G401 (cell line): ENCODE data around the gene COL27A1. TPM values are rescaled to one million over a fixed set of nuclear protein-coding genes. Genes with fewer than 3 reads are reported as not detected.

Experiments
- DNase-seq: peaks from one replicate; pipeline ENCODE4 v3.0.0-alpha.2; 2015; ENCODE audit warnings: low spot score
- in situ Hi-C: cut with HindIII; loops from 2 replicates; pipeline ENCODE4 v1.10.0; 2016; ENCODE audit warnings: low sequenced_read_pairs, mixed read lengths
- total RNA-seq: library from RNA; depleted of rRNA; stranded (reverse); fragments of >200 nt; shearing (Covaris generic); gene quantifications from 2 replicates; pipeline ENCODE4 v1.2.3, GENCODE V29; 2014

COL27A1 gene
- total RNA-seq, 1 experiment from 2014 or later: 2.8 TPM

DNA sequence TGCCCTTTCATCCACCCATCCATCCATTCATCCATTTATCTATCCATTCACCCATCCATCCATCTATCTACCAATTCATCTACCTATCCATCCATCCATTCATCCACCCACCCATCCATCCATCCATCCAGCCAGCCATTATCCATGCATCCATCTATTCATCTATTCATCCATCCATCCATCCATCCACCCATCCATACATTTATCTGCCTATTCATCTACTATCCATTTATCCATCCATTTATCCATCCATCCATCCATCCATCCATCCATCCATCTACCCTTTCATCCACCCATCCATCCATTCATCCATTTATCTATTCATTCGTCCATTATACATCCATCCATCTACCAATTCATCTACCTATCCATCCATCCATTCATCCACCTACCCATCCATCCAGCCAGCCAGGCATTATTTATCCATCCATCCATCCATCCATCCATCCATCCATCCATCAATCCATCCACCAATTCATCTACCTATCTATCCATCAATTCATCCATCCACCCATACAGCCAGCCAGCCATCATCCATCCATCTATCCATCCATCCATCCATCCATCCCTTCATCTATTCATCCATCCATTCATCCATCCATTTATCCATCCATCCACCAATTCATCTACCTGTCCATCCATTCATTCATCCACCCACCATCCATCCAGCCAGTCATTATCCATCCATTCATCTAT is 10.2 kb downstream of the COL27A1 start:
- DNase-seq: no peak
- in situ Hi-C loops: no loop called here

DNA sequence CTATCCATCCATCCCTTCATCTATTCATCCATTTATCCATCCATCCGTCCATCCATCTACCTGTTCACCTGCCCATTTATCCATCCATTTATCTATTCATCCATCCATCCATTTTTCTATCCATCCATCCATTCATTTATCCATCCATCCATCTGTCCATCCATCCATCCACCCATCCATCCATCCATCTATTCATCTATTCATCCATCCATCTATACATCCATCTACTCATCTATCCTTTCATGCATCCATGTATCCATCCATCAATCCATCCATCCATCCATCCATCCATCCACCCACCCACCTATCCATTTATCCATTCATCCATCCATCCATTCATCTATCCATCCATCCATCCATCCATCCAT is 10.8 kb downstream of the COL27A1 start:
- in situ Hi-C loops: no loop called here
- DNase-seq: no peak

DNA sequence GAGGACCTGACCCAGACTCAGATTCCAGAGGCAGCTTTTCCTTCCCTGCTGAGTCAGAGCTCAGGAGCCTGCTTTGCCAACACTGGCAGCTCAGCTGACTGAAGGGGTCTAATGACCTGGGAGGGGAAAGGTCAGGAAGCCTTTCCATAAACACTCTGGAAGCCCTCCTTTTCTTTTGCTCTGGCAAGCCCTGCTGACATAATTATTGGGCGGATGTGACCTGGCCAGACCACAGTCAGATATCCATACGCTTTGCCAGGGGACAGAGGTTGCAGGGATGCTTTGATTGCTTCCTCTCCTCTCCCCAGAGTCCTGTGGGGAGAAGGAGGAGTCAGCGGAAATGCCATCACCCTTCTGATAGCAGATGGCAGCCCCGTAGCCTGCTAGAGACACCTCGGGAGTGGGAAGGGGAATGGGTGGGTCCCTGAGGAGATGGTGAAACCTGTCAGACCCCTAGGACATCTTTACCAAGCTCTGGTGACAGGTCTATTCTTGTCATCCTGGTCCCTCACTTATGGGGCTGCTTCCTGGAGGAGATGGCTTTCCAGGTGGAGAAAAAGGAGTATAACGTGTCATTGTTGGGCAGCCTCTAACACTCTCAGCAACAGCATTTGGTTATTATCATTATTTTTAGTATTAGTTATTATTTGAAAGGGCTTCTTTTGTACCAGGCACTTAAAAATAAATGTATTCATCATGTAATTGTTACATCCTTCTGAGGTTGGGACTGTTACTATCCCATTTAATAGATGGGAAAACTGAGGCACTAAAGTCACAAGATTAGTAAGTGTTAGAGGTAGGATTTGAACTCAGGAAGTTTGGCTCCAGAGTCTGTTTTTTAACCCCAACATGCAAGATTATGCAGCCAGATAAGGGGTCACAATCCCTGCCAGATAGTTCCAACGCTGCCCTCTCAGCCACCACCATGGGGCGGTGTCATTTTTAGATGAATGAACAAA is 11.6 kb downstream of the COL27A1 start:
- in situ Hi-C loops: no loop called here
- no peak for DNase-seq

DNA sequence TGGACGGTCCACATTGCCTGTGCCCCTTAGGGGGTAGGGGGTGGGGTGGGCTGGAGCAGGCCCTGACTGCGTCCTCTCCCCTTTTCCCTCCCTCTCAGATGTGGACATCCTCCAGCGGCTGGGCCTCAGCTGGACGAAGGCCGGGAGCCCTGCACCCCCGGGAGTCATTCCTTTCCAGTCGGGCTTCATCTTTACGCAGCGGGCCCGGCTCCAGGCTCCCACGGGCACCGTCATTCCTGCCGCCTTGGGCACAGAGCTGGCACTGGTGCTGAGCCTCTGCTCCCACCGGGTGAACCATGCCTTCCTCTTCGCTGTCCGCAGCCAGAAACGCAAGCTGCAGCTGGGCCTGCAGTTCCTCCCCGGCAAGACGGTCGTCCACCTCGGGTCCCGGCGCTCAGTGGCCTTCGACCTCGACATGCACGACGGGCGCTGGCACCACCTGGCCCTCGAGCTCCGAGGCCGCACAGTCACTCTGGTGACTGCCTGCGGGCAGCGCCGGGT is 12.3 kb downstream of the COL27A1 start:
- no peak for DNase-seq
- in situ Hi-C loops: no loop called here

GRCh38 chr9:114168281-114169028 is 13.1 kb downstream of the COL27A1 start:
- no peak for DNase-seq
- in situ Hi-C loops: no loop called here

GRCh38 chr9:114169029-114169951 is 14.0 kb downstream of the COL27A1 start:
- no peak for DNase-seq
- in situ Hi-C loops: no loop called here

DNA sequence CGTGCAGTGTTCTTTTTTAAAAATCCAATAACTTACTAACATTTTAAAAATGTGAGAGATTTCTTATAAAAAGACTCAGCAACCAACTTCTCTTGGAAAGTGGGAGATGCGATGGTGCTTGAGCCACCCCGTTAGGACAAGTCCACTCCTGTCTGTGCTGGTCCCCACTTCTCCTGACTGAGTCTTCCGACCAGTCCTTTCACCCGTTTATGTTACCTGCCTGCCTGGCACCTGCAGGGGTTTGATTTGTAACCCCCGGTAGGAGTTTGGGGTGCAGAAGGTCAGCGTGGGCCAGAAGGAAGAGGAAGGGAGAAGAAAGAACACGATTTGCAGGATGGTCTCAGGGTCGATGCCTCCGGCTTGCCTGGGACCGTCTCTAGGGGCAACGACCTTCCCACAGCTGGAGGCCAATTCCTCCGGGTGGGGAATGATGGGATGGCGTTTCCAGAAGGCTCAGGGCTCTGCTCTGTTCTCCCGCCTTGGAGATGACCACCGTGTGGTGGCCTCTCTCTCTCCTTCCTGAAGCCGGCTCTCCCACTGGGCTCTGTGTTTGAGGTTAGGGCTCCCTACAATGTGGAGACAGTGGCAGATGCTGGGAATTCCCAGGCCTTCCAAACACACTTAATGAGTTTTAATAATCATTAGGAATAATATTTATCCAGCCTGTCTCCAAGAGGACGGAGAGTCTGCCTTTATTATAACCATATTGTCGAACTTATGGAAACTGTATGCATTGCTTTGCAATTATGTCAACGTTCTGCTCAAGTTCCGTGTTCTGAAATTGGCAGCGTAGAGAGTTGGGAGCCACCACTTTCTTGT is 14.8 kb downstream of the COL27A1 start:
- in situ Hi-C loops: no loop called here

DNA sequence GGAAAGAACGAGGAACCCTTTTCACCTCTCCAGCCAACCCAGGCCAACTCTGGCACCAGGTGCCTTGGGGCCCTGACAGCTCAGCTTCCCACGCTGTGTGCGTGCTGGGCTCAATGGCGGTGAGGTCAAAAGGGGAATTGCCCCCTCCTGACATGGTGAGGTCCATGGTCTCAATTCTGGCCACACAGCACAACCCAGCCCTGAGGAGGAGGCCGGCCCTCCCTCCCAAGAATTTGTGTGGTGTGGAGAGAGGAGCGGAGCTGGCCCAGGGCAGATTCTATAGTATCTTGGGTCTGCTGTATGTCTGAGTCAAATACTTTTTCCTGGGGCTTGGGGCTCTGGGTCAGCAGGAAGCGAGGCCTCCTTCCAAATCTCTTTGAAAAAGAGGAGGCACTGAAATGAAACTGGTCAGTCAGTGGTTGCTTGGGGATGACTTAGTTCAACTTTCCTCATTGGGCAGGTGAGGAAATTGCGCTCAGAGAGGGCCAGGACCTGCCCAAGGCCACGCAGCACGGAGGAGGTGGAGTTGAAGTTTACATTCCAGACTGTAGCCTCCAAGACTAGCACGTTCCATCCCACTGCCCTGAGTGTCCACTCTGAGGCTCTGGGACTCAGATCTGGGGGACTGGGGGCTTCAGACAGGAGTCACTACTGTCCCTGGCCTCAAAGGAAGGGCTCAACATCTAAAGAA is 15.6 kb downstream of the COL27A1 start:
- DNase-seq: no peak
- in situ Hi-C loops: no loop called here

More for the DNA sequence above, 14.8 kb downstream of the COL27A1 start:
- no peak for DNase-seq

GRCh38 chr9:114171500-114171899 is 16.2 kb downstream of the COL27A1 start:
- DNase-seq: no peak
- in situ Hi-C loops: no loop called here

- in situ Hi-C loops: no loop called here
Measured at GRCh38 chr9:114172981-114173833, 17.9 kb downstream of the COL27A1 start.

DNA sequence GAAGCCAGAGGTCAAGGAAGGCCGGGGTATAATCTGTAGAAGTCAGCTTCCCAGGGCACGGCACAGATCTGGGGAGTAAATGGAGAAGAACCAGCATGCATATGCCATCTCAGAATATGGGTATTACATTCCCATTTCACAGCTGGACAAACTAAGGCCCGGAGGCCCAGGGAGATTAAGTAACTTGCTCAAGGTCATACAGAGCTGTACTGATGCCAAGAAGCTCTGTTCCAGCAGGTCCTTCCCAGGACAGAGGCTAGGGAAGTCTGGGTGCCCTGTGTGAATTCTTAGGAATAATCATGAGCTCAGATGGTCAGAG is 19.2 kb downstream of the COL27A1 start:
- in situ Hi-C loops: no loop called here
- DNase-seq: no peak

More at GRCh38 chr9:114172981-114173833, 17.9 kb downstream of the COL27A1 start:
- DNase-seq: no peak

- in situ Hi-C loops: no loop called here
- no peak for DNase-seq
Measured at GRCh38 chr9:114174876-114175771, 19.8 kb downstream of the COL27A1 start.

DNA sequence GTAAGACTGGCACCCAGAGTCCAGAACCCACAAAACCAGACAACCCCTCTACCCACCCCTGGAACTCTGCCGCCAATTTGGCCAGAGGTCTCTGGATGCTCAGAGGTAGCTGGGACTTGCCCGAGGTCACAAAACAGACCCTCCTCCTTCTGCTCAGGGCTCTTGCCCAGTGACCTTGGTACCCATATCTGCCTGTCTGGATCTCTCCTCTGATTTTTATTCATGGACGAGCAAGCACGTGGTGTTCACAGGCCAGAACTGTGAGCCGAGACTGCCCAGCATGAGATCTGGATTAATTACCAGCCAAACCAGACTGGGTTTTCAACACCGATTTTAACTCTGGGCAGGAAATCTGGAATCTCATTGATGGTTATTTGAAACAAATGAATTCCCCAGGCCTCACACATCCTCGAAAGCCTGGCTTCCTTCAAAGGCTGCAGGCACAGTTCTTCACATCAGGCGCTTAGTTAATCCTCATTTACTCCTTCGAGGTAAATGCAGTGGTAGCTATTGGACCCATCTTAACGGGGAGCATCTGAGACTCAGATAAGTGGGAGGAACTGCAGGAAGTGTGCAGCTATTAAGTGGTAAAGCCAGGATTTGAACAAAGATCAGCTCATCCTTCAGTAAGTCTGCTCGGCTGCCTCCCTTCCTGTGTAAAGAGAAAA is 21.4 kb downstream of the COL27A1 start:
- peak; percentile 77 for DNase-seq
- in situ Hi-C loops: no loop called here

GRCh38 chr9:114177423-114178064 is 22.2 kb downstream of the COL27A1 start:
- no peak for DNase-seq
- in situ Hi-C loops: no loop called here

DNA sequence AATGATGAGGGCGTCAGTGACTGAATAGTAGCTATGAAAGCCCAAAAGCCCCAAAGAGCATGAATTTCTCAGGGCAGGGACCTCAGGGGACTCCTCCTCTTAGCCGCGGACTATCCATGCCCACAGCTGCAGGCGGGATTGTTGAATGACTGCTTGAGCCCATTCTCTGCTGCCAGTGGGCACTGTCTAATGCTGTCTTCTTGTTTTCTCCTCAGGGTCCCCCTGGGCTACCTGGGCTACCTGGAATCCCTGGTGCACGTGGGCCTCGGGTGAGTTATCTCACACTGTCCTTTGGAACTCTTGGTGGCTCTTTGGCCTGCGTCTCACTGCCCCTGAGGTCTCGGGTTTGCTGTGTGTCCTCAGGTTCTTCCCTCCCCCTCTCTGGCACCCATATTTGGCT is 22.7 kb downstream of the COL27A1 start:
- in situ Hi-C loops: no loop called here
- no peak for DNase-seq
